GM12891 (cell line): ENCODE results near the gene CHMP2A.

Experiments
- POLR2A ChIP-seq: IDR thresholded peaks from 2 replicates; pipeline ENCODE4 v1.6.1; 2011; ENCODE audit warnings: low read depth, low read length, control low read depth
- POLR2AphosphoS5 ChIP-seq: IDR thresholded peaks from 2 replicates; pipeline ENCODE4 v1.6.1; 2011; ENCODE audit warnings: low read depth, low read length, control low read depth
- POU2F2 ChIP-seq: IDR thresholded peaks from 2 replicates; pipeline ENCODE4 v1.6.1; 2011; ENCODE audit warnings: low read depth, mild to moderate bottlenecking, control low read depth, low read length, moderate library complexity
- TAF1 ChIP-seq: IDR thresholded peaks from 2 replicates; pipeline ENCODE4 v1.6.1; 2011; ENCODE audit warnings: low read depth, low read length, control low read depth

- no peak for TF ChIP-seq POLR2A
- no peak for TF ChIP-seq POLR2AphosphoS5
- TF ChIP-seq TAF1 = no peak
- no peak for TF ChIP-seq POU2F2
Measured at GRCh38 chr19:58560007-58560887, 5.3 kb upstream of the CHMP2A start.
